RWPE1 (cell line): ENCODE measurements around the gene ZNF512.

ENCODE experiments used
- CTCF ChIA-PET: fragments of 350-600 bp; sonication (Branson Sonifier 250); formaldehyde crosslinking; extraction: SDS; loops from one replicate; lab custom pipeline; 2021; lab: Yijun Ruan, JAX
- POLR2A ChIA-PET: fragments of 400-600 bp; formaldehyde crosslinking; extraction: SDS; loops from one replicate; lab custom pipeline; 2020; ENCODE audit warnings: antibody characterized with exemption; ENCODE audit not compliant: low non-redundant PET; lab: Yijun Ruan, JAX
- DNase-seq: peaks from one replicate; pipeline ENCODE4 v3.0.0; 2012; ENCODE audit warnings: low spot score
- H3K27ac ChIP-seq: fragments of 450-650 bp; 2 replicates; pipeline ENCODE4 v1.5.1; 2017
- CTCF ChIP-seq: fragments of 450-650 bp; conservative IDR thresholded peaks from 2 replicates; pipeline ENCODE4 v1.5.1; 2017; ENCODE audit warnings: low read depth, mild to moderate bottlenecking

Gene ZNF512

GRCh38 chr2:27647289-27647688, 64.4 kb downstream of the ZNF512 start:
- DNase-seq, result no peak
- POLR2A ChIA-PET, result no interaction called here
- CTCF ChIA-PET, result interaction anchor here (0.8 to 0.9 kb wide), 2 partner anchors 20 to 22 kb away, joined by 3 to 7 read pairs; no protein-coding TSS in a partner anchor
- no peak for TF ChIP-seq CTCF
- H3K27ac ChIP-seq, result no peak overlapping the region

- ChIA-PET CTCF (interaction anchor here (0.9 kb wide), 1 partner anchor 21 kb away, joined by 7 read pairs; no protein-coding TSS in a partner anchor), POLR2A (no interaction called here)
Measured at GRCh38 chr2:27647737-27648136, 64.9 kb downstream of the ZNF512 start.

DNA sequence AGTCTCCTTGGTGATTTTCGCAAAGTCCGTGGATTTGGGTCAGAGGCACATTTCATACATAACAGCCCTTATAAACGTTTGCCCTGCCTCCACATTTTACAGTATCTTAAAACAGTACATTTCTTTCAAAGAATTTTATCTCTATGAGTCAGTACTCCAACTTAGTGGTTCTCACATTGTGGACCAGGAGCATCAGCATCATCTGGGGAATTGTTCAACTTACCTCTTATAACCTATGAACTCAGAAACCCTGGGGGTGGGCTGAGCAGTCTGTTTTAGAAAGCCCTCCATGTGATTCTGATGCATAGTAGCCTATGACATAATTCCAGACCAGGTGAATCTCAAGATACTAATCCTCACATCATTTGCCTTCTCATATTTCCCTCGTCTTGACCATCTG, 68.2 kb downstream of the ZNF512 start:
- TF ChIP-seq CTCF, result no peak
- ChIA-PET POLR2A (no interaction called here), CTCF (interaction anchor here (0.6 to 1.2 kb wide), 2 partner anchors 12 to 32 kb away, joined by 3 read pairs; no protein-coding TSS in a partner anchor)
- no peak for DNase-seq
- H3K27ac ChIP-seq, result no peak overlapping the region

More at GRCh38 chr2:27647737-27648136, 64.9 kb downstream of the ZNF512 start:
- DNase-seq, result no peak
- H3K27ac ChIP-seq, result no peak overlapping the region
- no peak for TF ChIP-seq CTCF

- POLR2A ChIA-PET, result no interaction called here
- no peak overlapping the region for H3K27ac ChIP-seq
- no peak for TF ChIP-seq CTCF
- CTCF ChIA-PET, result no interaction called here
- no peak for DNase-seq
Measured at GRCh38 chr2:27652341-27652740, 69.5 kb downstream of the ZNF512 start.

DNA sequence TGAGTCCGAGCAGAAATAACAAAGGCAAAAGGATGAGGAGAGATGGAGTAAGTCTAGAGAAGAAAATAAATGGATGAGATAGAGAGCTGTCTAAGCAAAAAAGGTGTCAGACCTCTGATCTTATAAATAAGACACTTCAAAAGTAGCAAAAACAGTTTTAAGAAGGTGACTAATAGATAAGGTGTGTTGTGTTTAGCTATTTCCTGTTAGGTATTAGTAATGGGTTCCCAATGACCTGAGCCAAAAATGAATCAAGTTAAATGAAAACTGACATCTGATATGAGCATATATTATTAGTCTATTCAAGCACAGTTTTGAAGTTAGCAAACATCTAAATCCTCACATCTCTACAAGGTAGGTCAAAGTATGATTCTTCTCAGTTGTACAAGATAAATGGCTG, 69.9 kb downstream of the ZNF512 start:
- no peak overlapping the region for H3K27ac ChIP-seq

DNA sequence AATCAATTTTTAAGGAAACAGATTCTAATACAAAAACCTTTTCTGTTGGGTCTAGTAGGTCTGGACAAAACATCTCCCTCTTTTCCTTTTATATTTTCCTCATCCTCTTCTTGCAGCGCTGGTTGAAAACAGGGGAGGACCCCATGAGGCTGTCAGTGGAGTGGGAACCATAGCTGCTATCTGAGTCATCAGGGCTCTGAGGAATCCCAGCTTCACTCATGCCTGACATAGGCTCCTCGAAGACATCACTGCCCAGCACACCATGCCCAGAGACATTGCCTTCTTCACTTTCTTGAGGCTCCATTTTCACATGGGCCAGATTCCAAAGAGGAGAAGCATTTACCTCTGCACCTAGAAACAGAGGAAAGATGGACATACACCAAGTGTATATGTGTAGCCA, 70.6 kb downstream of the ZNF512 start:
- no peak overlapping the region for H3K27ac ChIP-seq
- no peak for TF ChIP-seq CTCF
- ChIA-PET POLR2A (interaction anchor here (0.6 kb wide), 1 partner anchor 117 kb away, joined by 3 read pairs; no protein-coding TSS in a partner anchor), CTCF (interaction anchor here (0.5 to 0.6 kb wide), 2 partner anchors 373 to 1160 kb away, joined by 3 to 4 read pairs; no protein-coding TSS in a partner anchor)
- no peak for DNase-seq

More for the DNA sequence above, 69.9 kb downstream of the ZNF512 start:
- no peak for DNase-seq
- ChIA-PET CTCF (no interaction called here), POLR2A (no interaction called here)
- TF ChIP-seq CTCF, result no peak
